Endothelial cell of umbilical vein (primary cell): ENCODE data around the gene LGALS1. TPM values are rescaled to one million over a fixed set of nuclear protein-coding genes. Genes with fewer than 3 reads are reported as not detected.

Experiments
- BruUV-seq: library from RNA; stranded (reverse); fragments of 400-500 nt; replicated peaks from 2 replicates; lab custom pipeline; 2021; lab: Mats Ljungman, UMichigan
- CTCF ChIA-PET: fragments of 300-600, 350-600 bp; sonication (Branson Sonifier 250); formaldehyde crosslinking; loops from one replicate; lab custom pipeline; 2021; ENCODE audit warnings: antibody characterized with exemption, inconsistent platforms; lab: Charles Lee
- POLR2A ChIA-PET: fragments of 300-600, 350-600 bp; sonication (Branson Sonifier 250); formaldehyde crosslinking; loops from one replicate; lab custom pipeline; 2021; ENCODE audit warnings: antibody characterized with exemption, inconsistent platforms; lab: Charles Lee
- DNase-seq: peaks from one replicate; pipeline ENCODE4 v3.0.0-alpha.2; 2011; ENCODE audit warnings: low read depth, low spot score
- FAIRE-seq: peaks from 2 replicates; lab custom pipeline; 2011; peaks lifted over from hg19 to GRCh38; lab: Jason Lieb, UNC
- H2AFZ ChIP-seq: 2 replicates; pipeline ENCODE4 v1.6.0; 2012; ENCODE audit warnings: low read depth, low read length, control low read depth, inconsistent platforms
- H3K27ac ChIP-seq: 2 replicates; pipeline ENCODE4 v1.5.1; 2011; ENCODE audit warnings: low read depth, mild to moderate bottlenecking, control low read depth, low read length, moderate library complexity; ENCODE audit not compliant: insufficient read depth
- H3K27me3 ChIP-seq, 2 experiments: 2 replicates each; pipeline versions ENCODE4 v1.6.0 to v1.6.1; 2011; ENCODE audit warnings: low read length in 2 of 2, mixed read lengths in 1 of 2; ENCODE audit not compliant: control insufficient read depth in 2 of 2, insufficient read depth in 2 of 2
- H3K36me3 ChIP-seq, 2 experiments: 2 replicates in 1 of 2; 3 replicates in 1 of 2; pipeline ENCODE4 v1.5.1; 2011; ENCODE audit warnings: low read length in 2 of 2, mild to moderate bottlenecking in 1 of 2, moderate library complexity in 1 of 2; ENCODE audit not compliant: control insufficient read depth in 2 of 2, insufficient read depth in 2 of 2; ENCODE audit errors: extremely low read depth in 1 of 2
- H3K4me1 ChIP-seq: 3 replicates; pipeline ENCODE4 v1.5.1; 2011; ENCODE audit warnings: mild to moderate bottlenecking, low read length; ENCODE audit not compliant: control insufficient read depth, insufficient read depth; ENCODE audit errors: extremely low read depth
- H3K4me2 ChIP-seq: 2 replicates; pipeline ENCODE4 v1.6.1; 2011; ENCODE audit warnings: low read length, control low read depth, mixed read lengths; ENCODE audit not compliant: insufficient read depth
- H3K4me3 ChIP-seq, 3 experiments: fragments of 200-600 bp in 1 of 3; sonication (generic), shearing (Covaris generic) in 1 of 3; replicated peaks in 1 of 3; 2 replicates each; pipeline ENCODE4 v1.5.1; 2011 to 2016; ENCODE audit warnings: control low read depth in 3 of 3, low read length in 3 of 3, mild to moderate bottlenecking in 2 of 3, inconsistent platforms in 1 of 3, low read depth in 1 of 3, moderate library complexity in 1 of 3; ENCODE audit not compliant: insufficient read depth in 1 of 3
- H3K79me2 ChIP-seq: 2 replicates; pipeline ENCODE4 v1.6.0; 2012; ENCODE audit warnings: low read length, inconsistent platforms; ENCODE audit not compliant: control insufficient read depth, insufficient read depth
- H3K9ac ChIP-seq: replicated peaks from 2 replicates; pipeline ENCODE3; 2011; ENCODE audit warnings: low read length, control low read depth; ENCODE audit not compliant: insufficient read depth; ENCODE audit errors: extremely low read depth
- H3K9me1 ChIP-seq: replicated peaks from 3 replicates; pipeline ENCODE4 v1.6.0; 2011; ENCODE audit warnings: mild to moderate bottlenecking, low read length; ENCODE audit not compliant: control insufficient read depth, insufficient read depth; ENCODE audit errors: extremely low read depth
- H3K9me3 ChIP-seq: replicated peaks from 2 replicates; pipeline ENCODE4 v1.5.1; 2012; ENCODE audit warnings: low read length, inconsistent platforms; ENCODE audit not compliant: control insufficient read depth, insufficient read depth
- H4K20me1 ChIP-seq: replicated peaks from 2 replicates; pipeline ENCODE3; 2011; ENCODE audit warnings: mild to moderate bottlenecking, low read length; ENCODE audit not compliant: control insufficient read depth, insufficient read depth; ENCODE audit errors: extremely low read depth
- EZH2 ChIP-seq: IDR thresholded peaks from 2 replicates; pipeline ENCODE4 v1.6.1; 2012; ENCODE audit warnings: borderline replicate concordance, low read depth, mild to moderate bottlenecking, moderate library complexity, low read length, inconsistent platforms; ENCODE audit not compliant: severe bottlenecking
- FOS ChIP-seq: IDR thresholded peaks from 2 replicates; pipeline ENCODE4 v1.6.1; 2011; ENCODE audit warnings: mild to moderate bottlenecking, low read length, moderate library complexity, borderline replicate concordance; ENCODE audit not compliant: insufficient read depth
- GATA2 ChIP-seq: IDR thresholded peaks from 2 replicates; pipeline ENCODE4 v1.7.0; 2011; ENCODE audit warnings: low read depth, mild to moderate bottlenecking, moderate library complexity, mixed read lengths, low read length; ENCODE audit not compliant: insufficient read length, insufficient read depth
- JUN ChIP-seq: IDR thresholded peaks from 2 replicates; pipeline ENCODE4 v1.6.1; 2011; ENCODE audit warnings: borderline replicate concordance, low read depth; ENCODE audit not compliant: insufficient read length, insufficient read depth
- POLR2A ChIP-seq: IDR thresholded peaks from 2 replicates; pipeline ENCODE4 v1.6.1; 2012; ENCODE audit warnings: low read depth, mild to moderate bottlenecking, control low read depth, low read length
- dilution Hi-C: fragments of 300-500 bp; cut with MboI; formaldehyde crosslinking; loops from one replicate; pipeline ENCODE4 v1.15.0; 2019; ENCODE audit warnings: low sequenced_read_pairs; ENCODE audit not compliant: extremely low pct_ligation_motif_present
- intact Hi-C: fragments of 100-400 bp; cut with micrococcal nuclease; formaldehyde crosslinking; loops from one replicate; pipeline ENCODE4 v1.10.0; 2022
- polyA plus RNA-seq, 4 experiments: library from polyadenylated mRNA; depleted of rRNA in 3 of 4; stranded (reverse) in 3 of 4; unstranded in 1 of 4; fragments of >200 nt; gene quantifications; 2 replicates each; pipeline versions ENCODE4 v1.2.1 to v1.2.3, GENCODE V29; 2011 to 2012; ENCODE audit warnings: missing spikeins in 1 of 4
- total RNA-seq: library from RNA; stranded (reverse); gene quantifications from 2 replicates; pipeline ENCODE4 v1.2.3, GENCODE V29; 2021
- TF ChIP-seq, protein P1 (sequence below): IDR thresholded peaks from 2 replicates; pipeline ENCODE4 v1.6.1; 2011; ENCODE audit not compliant: insufficient read depth, insufficient read length
- TF ChIP-seq, protein P2 (sequence below), 2 donors: IDR thresholded peaks; 1 replicate in 1 of 2; 2 replicates in 1 of 2; pipeline ENCODE4 v1.5.1; 2011; ENCODE audit warnings: low read length in 2 of 2, mild to moderate bottlenecking in 2 of 2, moderate library complexity in 2 of 2, control low read depth in 1 of 2, inconsistent platforms in 1 of 2, low read depth in 1 of 2; ENCODE audit not compliant: insufficient read depth in 1 of 2; ENCODE audit errors: extremely low read depth in 1 of 2

LGALS1 gene
- total and polyA plus RNA-seq, 2 donors (not counting 3 experiments of a cell fraction or from before 2014, with no cell fraction given) = 2,698 to 13,642 TPM

DNA sequence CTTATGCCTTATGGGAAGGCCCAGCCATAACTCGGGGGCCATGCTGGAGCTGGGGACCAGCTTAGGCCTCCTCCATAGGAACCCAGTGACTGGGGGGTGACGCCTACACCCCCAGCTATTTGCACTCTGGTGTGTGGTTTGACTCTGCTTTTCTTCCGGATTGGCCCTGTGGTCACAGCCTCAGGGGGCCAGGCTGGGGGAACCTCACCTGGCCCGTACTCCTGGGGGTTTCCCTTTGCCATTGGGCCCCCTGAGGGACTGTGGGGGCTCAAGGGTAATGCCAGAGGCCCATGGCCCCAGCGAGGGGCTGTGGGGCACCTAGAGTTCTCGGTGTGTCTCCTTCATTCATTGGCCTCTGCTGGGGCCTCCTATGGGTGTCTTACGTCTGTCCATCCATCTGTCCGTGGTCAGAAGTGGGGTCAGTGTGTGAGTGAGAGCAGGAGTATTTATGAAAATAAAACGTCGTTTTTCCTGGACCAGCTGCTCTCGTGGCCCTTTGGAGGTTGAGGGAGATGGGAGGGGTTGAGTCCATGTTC lies 42.3 kb upstream of the LGALS1 start:
- peak overlapping the region; percentile 72 for H3K27ac ChIP-seq
- peaks cover 17% of the 10 kb centered on the region for H3K4me1 ChIP-seq
- H4K20me1 ChIP-seq = no peaks in the 10 kb centered on the region
- FAIRE-seq (no peak), DNase-seq (no peak)
- CTCF ChIA-PET = interaction anchor here (0.8 to 4.6 kb wide), 8 partner anchors 9 to 114 kb away, joined by 3 to 32 read pairs (median 4); partner anchors contain the start of gene LGALS1
- H2AFZ ChIP-seq = peak overlapping the region; percentile 72
- POLR2A ChIA-PET = no interaction called here
- dilution Hi-C loops (no loop called here), intact Hi-C loops (loop anchor here (2.0 kb wide), 1 partner anchor 24 kb away; the partner anchor contains the start of gene GGA1)
- no peaks in the 10 kb centered on the region for H3K36me3 ChIP-seq
- H3K9me3 ChIP-seq = no peaks in the 10 kb centered on the region
- no peak overlapping the region for H3K4me3 ChIP-seq
- no peaks in the 10 kb centered on the region for H3K79me2 ChIP-seq
- no TSS peak for BruUV-seq
- no peak overlapping the region for H3K4me2 ChIP-seq
- H3K9me1 ChIP-seq = no peaks in the 10 kb centered on the region
- TF ChIP-seq FOS = no peak
- no peak for TF ChIP-seq POLR2A
- TF ChIP-seq, protein P1, sequence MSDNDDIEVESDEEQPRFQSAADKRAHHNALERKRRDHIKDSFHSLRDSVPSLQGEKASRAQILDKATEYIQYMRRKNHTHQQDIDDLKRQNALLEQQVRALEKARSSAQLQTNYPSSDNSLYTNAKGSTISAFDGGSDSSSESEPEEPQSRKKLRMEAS = no peak
- no peak for TF ChIP-seq EZH2
- TF ChIP-seq JUN = no peak
- TF ChIP-seq, protein P2, sequence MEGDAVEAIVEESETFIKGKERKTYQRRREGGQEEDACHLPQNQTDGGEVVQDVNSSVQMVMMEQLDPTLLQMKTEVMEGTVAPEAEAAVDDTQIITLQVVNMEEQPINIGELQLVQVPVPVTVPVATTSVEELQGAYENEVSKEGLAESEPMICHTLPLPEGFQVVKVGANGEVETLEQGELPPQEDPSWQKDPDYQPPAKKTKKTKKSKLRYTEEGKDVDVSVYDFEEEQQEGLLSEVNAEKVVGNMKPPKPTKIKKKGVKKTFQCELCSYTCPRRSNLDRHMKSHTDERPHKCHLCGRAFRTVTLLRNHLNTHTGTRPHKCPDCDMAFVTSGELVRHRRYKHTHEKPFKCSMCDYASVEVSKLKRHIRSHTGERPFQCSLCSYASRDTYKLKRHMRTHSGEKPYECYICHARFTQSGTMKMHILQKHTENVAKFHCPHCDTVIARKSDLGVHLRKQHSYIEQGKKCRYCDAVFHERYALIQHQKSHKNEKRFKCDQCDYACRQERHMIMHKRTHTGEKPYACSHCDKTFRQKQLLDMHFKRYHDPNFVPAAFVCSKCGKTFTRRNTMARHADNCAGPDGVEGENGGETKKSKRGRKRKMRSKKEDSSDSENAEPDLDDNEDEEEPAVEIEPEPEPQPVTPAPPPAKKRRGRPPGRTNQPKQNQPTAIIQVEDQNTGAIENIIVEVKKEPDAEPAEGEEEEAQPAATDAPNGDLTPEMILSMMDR (IDR thresholded peaks at IDR 0.05; ENCODE audit: extremely low read depth in 1 of 2, insufficient read depth in 1 of 2, low read depth in 1 of 2, low read length in 2 of 2) = no peak
- no peak for TF ChIP-seq GATA2
- H3K9ac ChIP-seq = peak overlapping the region; percentile 21
- no peaks in the 10 kb centered on the region for H3K27me3 ChIP-seq
